Measurements from ENCODE around the gene ITGA7.

Gene ITGA7

DNA sequence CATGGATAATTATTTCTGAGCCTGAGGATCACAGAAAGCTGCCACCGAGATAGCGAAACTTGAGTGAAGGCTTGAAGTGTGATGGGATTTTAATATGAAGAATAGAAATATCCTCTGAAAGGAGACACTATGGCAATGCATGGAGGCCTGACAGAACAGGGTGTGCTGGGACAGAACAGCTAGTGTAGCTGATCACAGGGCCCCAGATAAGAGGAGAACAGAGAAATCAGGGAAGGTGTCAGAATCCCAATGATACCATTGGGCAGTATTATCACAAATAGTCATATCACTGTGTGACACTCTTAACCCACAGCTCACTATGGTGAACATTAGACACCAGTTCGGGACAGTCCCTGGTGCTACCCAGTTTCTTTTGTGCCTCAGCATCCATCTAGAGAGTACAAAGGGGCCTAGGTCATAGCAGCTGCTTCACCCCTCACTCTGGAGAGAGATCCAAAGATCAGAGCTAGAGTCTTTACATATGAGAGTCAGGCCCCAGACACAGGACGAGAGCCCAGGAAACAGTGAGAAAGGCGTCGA lies 71.5 kb downstream of the ITGA7 start:
- no peaks in the 10 kb centered on the region for H3K36me3 ChIP-seq (ENCODE audit: control insufficient read depth in 5 of 5, insufficient read depth in 5 of 5, low read length in 5 of 5)
- no peak overlapping the region for H3K27ac ChIP-seq (ENCODE audit: low read depth, low read length)
- no peaks in the 10 kb centered on the region for H3K4me1 ChIP-seq (ENCODE audit: control insufficient read depth in 5 of 5, insufficient read depth in 5 of 5, low read length in 5 of 5)
- no peak overlapping the region for H3K9ac ChIP-seq (ENCODE audit: low read length in 5 of 5)
- no peaks in the 10 kb centered on the region for H3K9me3 ChIP-seq (ENCODE audit: control insufficient read depth in 5 of 5, low read length in 5 of 5)
- H3K4me3 ChIP-seq (ENCODE audit: low read depth in 1 of 5, low read length in 5 of 5), result no peak overlapping the region
- peaks cover 0 to 8% (median 0%) of the 10 kb centered on the region in 5 donors for H3K27me3 ChIP-seq (ENCODE audit: control insufficient read depth in 5 of 5, insufficient read depth in 4 of 5, low read length in 5 of 5)

Measured in subcutaneous abdominal adipose tissue (tissue), 5 donors.